HG03025 (cell line): ENCODE measurements around the gene GLT6D1.
"Not testable (repeated sequence)": the region's sequence is repeated elsewhere in the genome, so short reads cannot be mapped to it uniquely, and the experiment has no call there.

ENCODE experiments used
- ATAC-seq: cut with Tn5 transposase; IDR thresholded peaks from one replicate; pipeline ENCODE4 v1.9.1; 2021; ENCODE audit warnings: mild to moderate bottlenecking, moderate library complexity; ENCODE audit not compliant: unreplicated experiment, low FRiP score

GLT6D1 gene

GRCh38 chr9:135636930-135637530, 2.3 kb downstream of the GLT6D1 start:
- ATAC-seq: not testable (repeated sequence)

GRCh38 chr9:135632841-135633240, 6.5 kb downstream of the GLT6D1 start:
- no peak for ATAC-seq

- no peak for ATAC-seq
These were observed 15.1 kb downstream of the GLT6D1 start for GRCh38 chr9:135624282-135624681.

- no peak for ATAC-seq
These were observed 16.8 kb downstream of the GLT6D1 start for GRCh38 chr9:135622415-135623020.

- no peak for ATAC-seq
These were observed 18.8 kb downstream of the GLT6D1 start for GRCh38 chr9:135620558-135620957.

- ATAC-seq: no peak
These were observed 19.8 kb downstream of the GLT6D1 start for GRCh38 chr9:135619599-135619886.

- ATAC-seq: no peak
These were observed 20.3 kb downstream of the GLT6D1 start for GRCh38 chr9:135618866-135619598.

GRCh38 chr9:135617991-135618411, 21.3 kb downstream of the GLT6D1 start:
- ATAC-seq: no peak

- no peak for ATAC-seq
These were observed 21.8 kb downstream of the GLT6D1 start for GRCh38 chr9:135617538-135617900.

- ATAC-seq: no peak
These were observed 22.5 kb downstream of the GLT6D1 start for GRCh38 chr9:135616619-135617537.

- no peak for ATAC-seq
These were observed 23.4 kb downstream of the GLT6D1 start for GRCh38 chr9:135615666-135616618.

GRCh38 chr9:135614821-135615665, 24.3 kb downstream of the GLT6D1 start:
- ATAC-seq: no peak

GRCh38 chr9:135613946-135614805, 25.2 kb downstream of the GLT6D1 start:
- ATAC-seq: no peak

GRCh38 chr9:135612981-135613910, 26.1 kb downstream of the GLT6D1 start:
- ATAC-seq: no peak

- no peak for ATAC-seq
These were observed 26.9 kb downstream of the GLT6D1 start for GRCh38 chr9:135612437-135612836.

- ATAC-seq: no peak
These were observed 27.5 kb downstream of the GLT6D1 start for GRCh38 chr9:135611875-135612209.
